ENCODE measurements around the gene TECR. TPM values are rescaled to one million over a fixed set of nuclear protein-coding genes. Genes with fewer than 3 reads are reported as not detected.

TECR gene
- total and polyA plus RNA-seq, 9 of the 15 experiments (the other 6 are each of a cell fraction or from before 2014, with no cell fraction given) = 29.3 to 211 (median 81.4) TPM

- TF ChIP-seq, protein P1, sequence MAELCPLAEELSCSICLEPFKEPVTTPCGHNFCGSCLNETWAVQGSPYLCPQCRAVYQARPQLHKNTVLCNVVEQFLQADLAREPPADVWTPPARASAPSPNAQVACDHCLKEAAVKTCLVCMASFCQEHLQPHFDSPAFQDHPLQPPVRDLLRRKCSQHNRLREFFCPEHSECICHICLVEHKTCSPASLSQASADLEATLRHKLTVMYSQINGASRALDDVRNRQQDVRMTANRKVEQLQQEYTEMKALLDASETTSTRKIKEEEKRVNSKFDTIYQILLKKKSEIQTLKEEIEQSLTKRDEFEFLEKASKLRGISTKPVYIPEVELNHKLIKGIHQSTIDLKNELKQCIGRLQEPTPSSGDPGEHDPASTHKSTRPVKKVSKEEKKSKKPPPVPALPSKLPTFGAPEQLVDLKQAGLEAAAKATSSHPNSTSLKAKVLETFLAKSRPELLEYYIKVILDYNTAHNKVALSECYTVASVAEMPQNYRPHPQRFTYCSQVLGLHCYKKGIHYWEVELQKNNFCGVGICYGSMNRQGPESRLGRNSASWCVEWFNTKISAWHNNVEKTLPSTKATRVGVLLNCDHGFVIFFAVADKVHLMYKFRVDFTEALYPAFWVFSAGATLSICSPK (IDR thresholded peaks at IDR 0.05; ENCODE audit: borderline replicate concordance) = no peak
- no peak for TF ChIP-seq ZNF76 (CRISPR knock-in tag; IDR thresholded peaks at IDR 0.05; ENCODE audit: borderline replicate concordance)
- no peak for TF ChIP-seq BACH1 (tag; IDR thresholded peaks at IDR 0.05)
- no peak for TF ChIP-seq THRA (IDR thresholded peaks at IDR 0.05)
- TF ChIP-seq, protein P2, sequence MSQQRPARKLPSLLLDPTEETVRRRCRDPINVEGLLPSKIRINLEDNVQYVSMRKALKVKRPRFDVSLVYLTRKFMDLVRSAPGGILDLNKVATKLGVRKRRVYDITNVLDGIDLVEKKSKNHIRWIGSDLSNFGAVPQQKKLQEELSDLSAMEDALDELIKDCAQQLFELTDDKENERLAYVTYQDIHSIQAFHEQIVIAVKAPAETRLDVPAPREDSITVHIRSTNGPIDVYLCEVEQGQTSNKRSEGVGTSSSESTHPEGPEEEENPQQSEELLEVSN (IDR thresholded peaks at IDR 0.05; ENCODE audit: borderline replicate concordance in 1 of 2, extremely low read depth in 1 of 2, insufficient read depth in 1 of 2, insufficient read length in 1 of 2, low read depth in 1 of 2, low read length in 1 of 2, poor library complexity in 1 of 2, severe bottlenecking in 1 of 2) = peak; percentile 41 to 87
- no peak for TF ChIP-seq CREBBP (IDR thresholded peaks at IDR 0.05; ENCODE audit: low read depth, low read length)
- no peak for TF ChIP-seq KAT8 (IDR thresholded peaks at IDR 0.05; ENCODE audit: low read depth)
- TF ChIP-seq CEBPG (CRISPR knock-in tag; IDR thresholded peaks at IDR 0.05) = no peak
- no peak for TF ChIP-seq CEBPG (tag; conservative IDR thresholded peaks at IDR 0.05 in 1 of 2, IDR thresholded peaks at IDR 0.05 in 1 of 2)
- no peak for TF ChIP-seq KLF1 (tag; IDR thresholded peaks at IDR 0.05)
- 0 out of 2 replicates have a peak, but pooled peaks have one; percentile 46 for TF ChIP-seq E2F3 (CRISPR knock-in tag; IDR thresholded peaks at IDR 0.05)
- TF ChIP-seq POLR2AphosphoS5 (IDR thresholded peaks at IDR 0.05; ENCODE audit: control insufficient read depth, insufficient read depth, low read depth, low read length) = no peak
- TF ChIP-seq, protein P3, sequence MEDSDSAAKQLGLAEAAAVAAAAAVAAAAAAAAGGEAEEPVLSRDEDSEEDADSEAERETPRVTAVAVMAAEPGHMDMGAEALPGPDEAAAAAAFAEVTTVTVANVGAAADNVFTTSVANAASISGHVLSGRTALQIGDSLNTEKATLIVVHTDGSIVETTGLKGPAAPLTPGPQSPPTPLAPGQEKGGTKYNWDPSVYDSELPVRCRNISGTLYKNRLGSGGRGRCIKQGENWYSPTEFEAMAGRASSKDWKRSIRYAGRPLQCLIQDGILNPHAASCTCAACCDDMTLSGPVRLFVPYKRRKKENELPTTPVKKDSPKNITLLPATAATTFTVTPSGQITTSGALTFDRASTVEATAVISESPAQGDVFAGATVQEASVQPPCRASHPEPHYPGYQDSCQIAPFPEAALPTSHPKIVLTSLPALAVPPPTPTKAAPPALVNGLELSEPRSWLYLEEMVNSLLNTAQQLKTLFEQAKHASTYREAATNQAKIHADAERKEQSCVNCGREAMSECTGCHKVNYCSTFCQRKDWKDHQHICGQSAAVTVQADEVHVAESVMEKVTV (CRISPR knock-in tag; IDR thresholded peaks at IDR 0.05) = no peak
- TF ChIP-seq, protein P4, sequence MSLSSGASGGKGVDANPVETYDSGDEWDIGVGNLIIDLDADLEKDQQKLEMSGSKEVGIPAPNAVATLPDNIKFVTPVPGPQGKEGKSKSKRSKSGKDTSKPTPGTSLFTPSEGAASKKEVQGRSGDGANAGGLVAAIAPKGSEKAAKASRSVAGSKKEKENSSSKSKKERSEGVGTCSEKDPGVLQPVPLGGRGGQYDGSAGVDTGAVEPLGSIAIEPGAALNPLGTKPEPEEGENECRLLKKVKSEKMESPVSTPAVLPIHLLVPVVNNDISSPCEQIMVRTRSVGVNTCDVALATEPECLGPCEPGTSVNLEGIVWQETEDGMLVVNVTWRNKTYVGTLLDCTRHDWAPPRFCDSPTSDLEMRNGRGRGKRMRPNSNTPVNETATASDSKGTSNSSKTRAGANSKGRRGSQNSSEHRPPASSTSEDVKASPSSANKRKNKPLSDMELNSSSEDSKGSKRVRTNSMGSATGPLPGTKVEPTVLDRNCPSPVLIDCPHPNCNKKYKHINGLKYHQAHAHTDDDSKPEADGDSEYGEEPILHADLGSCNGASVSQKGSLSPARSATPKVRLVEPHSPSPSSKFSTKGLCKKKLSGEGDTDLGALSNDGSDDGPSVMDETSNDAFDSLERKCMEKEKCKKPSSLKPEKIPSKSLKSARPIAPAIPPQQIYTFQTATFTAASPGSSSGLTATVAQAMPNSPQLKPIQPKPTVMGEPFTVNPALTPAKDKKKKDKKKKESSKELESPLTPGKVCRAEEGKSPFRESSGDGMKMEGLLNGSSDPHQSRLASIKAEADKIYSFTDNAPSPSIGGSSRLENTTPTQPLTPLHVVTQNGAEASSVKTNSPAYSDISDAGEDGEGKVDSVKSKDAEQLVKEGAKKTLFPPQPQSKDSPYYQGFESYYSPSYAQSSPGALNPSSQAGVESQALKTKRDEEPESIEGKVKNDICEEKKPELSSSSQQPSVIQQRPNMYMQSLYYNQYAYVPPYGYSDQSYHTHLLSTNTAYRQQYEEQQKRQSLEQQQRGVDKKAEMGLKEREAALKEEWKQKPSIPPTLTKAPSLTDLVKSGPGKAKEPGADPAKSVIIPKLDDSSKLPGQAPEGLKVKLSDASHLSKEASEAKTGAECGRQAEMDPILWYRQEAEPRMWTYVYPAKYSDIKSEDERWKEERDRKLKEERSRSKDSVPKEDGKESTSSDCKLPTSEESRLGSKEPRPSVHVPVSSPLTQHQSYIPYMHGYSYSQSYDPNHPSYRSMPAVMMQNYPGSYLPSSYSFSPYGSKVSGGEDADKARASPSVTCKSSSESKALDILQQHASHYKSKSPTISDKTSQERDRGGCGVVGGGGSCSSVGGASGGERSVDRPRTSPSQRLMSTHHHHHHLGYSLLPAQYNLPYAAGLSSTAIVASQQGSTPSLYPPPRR (CRISPR knock-in tag; IDR thresholded peaks at IDR 0.05; ENCODE audit: borderline replicate concordance) = peak; percentile 5; the same call in 1 of the 2 replicates
Measured at GRCh38 chr19:14496029-14496833, 33.2 kb upstream of the TECR start, which contains the start of gene GIPC1 (continued).
